SK-N-SH (cell line): ENCODE measurements around the gene SLC13A3. TPM values are rescaled to one million over a fixed set of nuclear protein-coding genes. Genes with fewer than 3 reads are reported as not detected.

Experiments
- CTCF ChIA-PET: fragments of 300-600, 350-600 bp; formaldehyde crosslinking; extraction: SDS; loops from one replicate; lab custom pipeline; 2021; lab: Yijun Ruan, JAX
- POLR2A ChIA-PET: fragments of 350-600 bp; sonication (Branson Sonifier 250); formaldehyde crosslinking; extraction: SDS; loops from one replicate; lab custom pipeline; 2020; ENCODE audit warnings: antibody characterized with exemption, inconsistent platforms; lab: Yijun Ruan, JAX
- DNase-seq: peaks from one replicate; pipeline ENCODE4 v3.0.0; 2012
- H2AFZ ChIP-seq: fragments of 200-600 bp; sonication (generic); 2 replicates; pipeline ENCODE4 v1.8.1; 2016; ENCODE audit warnings: antibody characterized with exemption, mild to moderate bottlenecking, low read depth
- H3F3A ChIP-seq: fragments of 200-600 bp; sonication (generic); replicated peaks from 2 replicates; pipeline ENCODE3; 2016; ENCODE audit warnings: antibody characterized with exemption, mild to moderate bottlenecking; ENCODE audit not compliant: insufficient read depth
- H3K27ac ChIP-seq, 2 experiments: fragments of 200-500 bp in 1 of 2; fragments of 200-600 bp in 1 of 2; sonication (Bioruptor generic) in 1 of 2; sonication (generic), shearing (Covaris generic) in 1 of 2; 2 replicates each; pipeline versions ENCODE4 v1.5.1 to v1.6.1; 2014 to 2016; ENCODE audit warnings: low read depth in 2 of 2, inconsistent platforms in 1 of 2, low read length in 1 of 2, mild to moderate bottlenecking in 1 of 2, mixed read lengths in 1 of 2
- H3K27me3 ChIP-seq: fragments of 200-600 bp; sonication (generic), shearing (Covaris generic); 2 replicates; pipeline ENCODE4 v1.6.1; 2016; ENCODE audit warnings: mixed run types; ENCODE audit not compliant: insufficient read depth
- H3K36me3 ChIP-seq, 2 experiments: fragments of 200-500 bp in 1 of 2; fragments of 200-600 bp in 1 of 2; sonication (Bioruptor generic) in 1 of 2; sonication (generic) in 1 of 2; replicated peaks in 1 of 2; 2 replicates each; pipeline versions ENCODE3 to v1.5.1; 2014 to 2016; ENCODE audit warnings: low read length in 1 of 2, mild to moderate bottlenecking in 1 of 2; ENCODE audit not compliant: insufficient read depth in 2 of 2, control insufficient read depth in 1 of 2
- H3K4me1 ChIP-seq, 2 experiments: fragments of 200-500 bp in 1 of 2; fragments of 200-600 bp in 1 of 2; sonication (Bioruptor generic) in 1 of 2; sonication (generic), shearing (Covaris generic) in 1 of 2; 2 replicates each; pipeline versions ENCODE4 v1.5.1 to v1.6.1; 2014 to 2016; ENCODE audit warnings: low read depth in 1 of 2, low read length in 1 of 2, mixed run types in 1 of 2; ENCODE audit not compliant: insufficient read depth in 2 of 2, control insufficient read depth in 1 of 2
- H3K4me2 ChIP-seq: fragments of 200-600 bp; sonication (generic), shearing (Covaris generic); 2 replicates; pipeline ENCODE4 v1.6.1; 2017; ENCODE audit warnings: mixed run types
- H3K4me3 ChIP-seq, 2 experiments: fragments of 200-500 bp in 1 of 2; fragments of 200-600 bp in 1 of 2; sonication (Bioruptor generic) in 1 of 2; sonication (generic), shearing (Covaris generic) in 1 of 2; 2 replicates each; pipeline versions ENCODE4 v1.5.1 to v1.8.1; 2014 to 2016; ENCODE audit warnings: low read depth in 2 of 2, inconsistent platforms in 1 of 2, low read length in 1 of 2, mild to moderate bottlenecking in 1 of 2, mixed read lengths in 1 of 2, moderate library complexity in 1 of 2
- H3K79me2 ChIP-seq: fragments of 200-600 bp; sonication (generic); 2 replicates; pipeline ENCODE4 v1.8.1; 2017; ENCODE audit warnings: mild to moderate bottlenecking; ENCODE audit not compliant: insufficient read depth
- H3K9ac ChIP-seq: fragments of 200-600 bp; sonication (generic); 2 replicates; pipeline ENCODE4 v1.6.1; 2017; ENCODE audit warnings: mixed run types
- H3K9me2 ChIP-seq: fragments of 200-600 bp; sonication (generic); 2 replicates; pipeline ENCODE4 v1.6.1; 2017; ENCODE audit warnings: mixed run types
- H3K9me3 ChIP-seq: fragments of 200-600 bp; sonication (generic); 2 replicates; pipeline ENCODE4 v1.6.1; 2017; ENCODE audit warnings: mixed run types, mild to moderate bottlenecking, moderate library complexity
- H4K20me1 ChIP-seq: fragments of 200-600 bp; sonication (generic); 2 replicates; pipeline ENCODE4 v1.6.1; 2017; ENCODE audit warnings: mild to moderate bottlenecking, mixed run types; ENCODE audit not compliant: insufficient read depth
- EP300 ChIP-seq, 2 experiments: IDR thresholded peaks; 2 replicates each; pipeline versions ENCODE4 v1.4.0 to v1.6.1; 2012; ENCODE audit warnings: borderline replicate concordance in 1 of 2, low read depth in 1 of 2, low read length in 1 of 2
- FOXJ3 ChIP-seq: sonication (generic); formaldehyde crosslinking; IDR thresholded peaks from 2 replicates; pipeline ENCODE4 v1.5.1; 2020; ENCODE audit warnings: mild to moderate bottlenecking, missing genetic modification reagents
- IRF3 ChIP-seq: fragments of 150-350 bp; IDR thresholded peaks from 2 replicates; pipeline ENCODE4 v1.6.1; 2016; ENCODE audit warnings: mild to moderate bottlenecking, low read depth, low read length
- NFIC ChIP-seq: IDR thresholded peaks from 2 replicates; pipeline ENCODE4 v1.4.0; 2012; ENCODE audit warnings: borderline replicate concordance
- PBX3 ChIP-seq: IDR thresholded peaks from 2 replicates; pipeline ENCODE4; 2012
- POLR2AphosphoS5 ChIP-seq: IDR thresholded peaks from 2 replicates; pipeline ENCODE4 v1.6.1; 2012; ENCODE audit warnings: low read depth, low read length
- RCOR1 ChIP-seq: fragments of 150-350 bp; IDR thresholded peaks from 2 replicates; pipeline ENCODE4 v1.6.1; 2017; ENCODE audit warnings: antibody characterized with exemption, low read length
- YY1 ChIP-seq: IDR thresholded peaks from 2 replicates; pipeline ENCODE4 v1.4.0; 2012; ENCODE audit warnings: low read depth, mild to moderate bottlenecking
- WGBS: methylation state at CpG from one replicate; pipeline ENCODE4 v1.1.6; 2017; ENCODE audit warnings: low lambda C conversion rate; 5-methylcytosine and 5-hydroxymethylcytosine counted together
- polyA plus RNA-seq, 3 experiments: library from polyadenylated mRNA; depleted of rRNA; stranded (reverse); fragments of >200 nt; gene quantifications; 2 replicates each; pipeline ENCODE4 v1.2.3, GENCODE V29; 2012

The SLC13A3 gene
- polyA plus RNA-seq, 1 of the 3 experiments (the other 2 are of a cell fraction) = 0.10 TPM

GRCh38 chr20:46605181-46605580 is 46.1 kb downstream of the SLC13A3 start (continued):
- no peak for TF ChIP-seq YY1

- CTCF ChIA-PET = interaction anchor here (0.8 to 1.4 kb wide), 3 partner anchors 9 to 31 kb away, joined by 3 to 5 read pairs (median 3); no protein-coding TSS in a partner anchor
Measured at GRCh38 chr20:46604551-46605133, 46.6 kb downstream of the SLC13A3 start.

GRCh38 chr20:46602429-46602828 is 48.8 kb downstream of the SLC13A3 start:
- CTCF ChIA-PET = no interaction called here

More at GRCh38 chr20:46604551-46605133, 46.6 kb downstream of the SLC13A3 start:
- POLR2A ChIA-PET = no interaction called here
- H3K4me3 ChIP-seq = no peak overlapping the region
- no peak overlapping the region for H3K27ac ChIP-seq
- DNase-seq = no peak
- no peaks in the 10 kb centered on the region for H3K9me3 ChIP-seq
- no peaks in the 10 kb centered on the region for H4K20me1 ChIP-seq
- no peaks in the 10 kb centered on the region for H3K36me3 ChIP-seq
- H3F3A ChIP-seq = no peaks in the 10 kb centered on the region
- H3K4me2 ChIP-seq = no peak overlapping the region
- H3K79me2 ChIP-seq = no peaks in the 10 kb centered on the region
- no peak for TF ChIP-seq FOXJ3
- no peak for TF ChIP-seq NFIC
- H3K27me3 ChIP-seq = no peaks in the 10 kb centered on the region
- H2AFZ ChIP-seq = no peak overlapping the region
- no peak overlapping the region for H3K9ac ChIP-seq
- no peaks in the 10 kb centered on the region for H3K4me1 ChIP-seq
- WGBS = 56% methylated on average over 11 of the region's 13 CpGs
- no peaks in the 10 kb centered on the region for H3K9me2 ChIP-seq

More at GRCh38 chr20:46602429-46602828, 48.8 kb downstream of the SLC13A3 start:
- H3K4me2 ChIP-seq = no peak overlapping the region
- H4K20me1 ChIP-seq = no peaks in the 10 kb centered on the region
- H3K9me3 ChIP-seq = no peaks in the 10 kb centered on the region
- 17% methylated on average over 2 of the region's 2 CpGs for WGBS
- no peaks in the 10 kb centered on the region for H3K79me2 ChIP-seq
- no peaks in the 10 kb centered on the region for H3K36me3 ChIP-seq
- H3K9me2 ChIP-seq = no peaks in the 10 kb centered on the region
- no peak overlapping the region for H3K27ac ChIP-seq
- no peak overlapping the region for H2AFZ ChIP-seq
- no peaks in the 10 kb centered on the region for H3F3A ChIP-seq
- TF ChIP-seq POLR2AphosphoS5 = no peak
- TF ChIP-seq PBX3 = no peak
- no peak for TF ChIP-seq RCOR1
- no peak for TF ChIP-seq EP300 (IDR thresholded peaks at IDR 0.05; ENCODE audit: borderline replicate concordance in 1 of 2, low read depth in 1 of 2, low read length in 1 of 2)
- no peak for TF ChIP-seq IRF3
- H3K4me3 ChIP-seq = no peak overlapping the region
- no peak overlapping the region for H3K9ac ChIP-seq
- H3K4me1 ChIP-seq = no peaks in the 10 kb centered on the region
- H3K27me3 ChIP-seq = no peaks in the 10 kb centered on the region
- DNase-seq = no peak
- POLR2A ChIA-PET = no interaction called here
